Measurements from ENCODE around the gene FAM180B. TPM values are rescaled to one million over a fixed set of nuclear protein-coding genes. Genes with fewer than 3 reads are reported as not detected.

Gene FAM180B
- under 1 TPM in 1 of 2 donors, not detected in 1; 0.66 TPM for total RNA-seq

DNA sequence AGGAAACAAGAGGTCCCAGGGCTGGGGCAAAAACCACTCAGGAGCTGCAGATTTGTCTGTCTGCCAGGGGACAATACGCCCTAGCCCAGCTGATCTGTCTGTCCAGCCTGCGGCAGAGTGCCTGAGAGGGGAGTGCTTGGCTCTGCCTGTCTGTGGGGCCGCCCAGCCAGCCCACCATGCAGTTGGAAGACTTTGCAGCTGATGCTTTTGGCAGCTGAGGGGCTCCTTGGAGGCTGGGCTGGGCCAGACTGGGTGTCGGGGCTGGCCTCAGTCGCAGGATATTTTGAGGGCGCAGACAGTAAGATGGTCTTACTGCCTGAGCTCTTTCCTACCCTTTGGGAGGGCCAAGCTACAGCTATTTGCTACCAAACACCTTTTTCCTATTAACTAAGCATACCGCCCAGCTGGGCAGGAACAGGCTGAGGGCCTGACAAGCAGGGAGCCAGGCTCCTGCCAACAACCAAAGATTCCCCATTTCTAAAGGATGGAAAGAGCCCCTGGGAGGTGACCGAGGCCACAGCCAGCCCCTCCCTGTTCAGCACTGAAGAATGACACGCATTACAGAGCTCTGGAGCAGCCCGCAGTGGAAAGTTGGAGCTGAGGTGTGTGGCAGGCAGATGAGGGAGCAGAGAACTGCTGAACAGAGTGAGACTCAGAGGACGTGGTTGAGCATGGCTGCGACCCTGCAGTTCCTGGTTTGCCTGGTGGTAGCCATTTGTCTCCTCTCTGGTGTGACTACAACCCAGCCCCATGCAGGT lies at the start of gene FAM180B:
TSS of gene FAM180B (plus strand) at position 581 of the 758 bp plus-strand sequence. CDS start at position 672, 91 bp downstream.
- Histone ChIP-seq H3K27me3 (peaks cover 0 to 10% of the 10 kb centered on the region in 2 donors), H3K36me3 (replicated peaks in 1 of 2; ENCODE audit: insufficient read depth in 1 of 2, low read depth in 2 of 2) (peaks cover 12 to 24% of the 10 kb centered on the region in 2 donors), H3K4me1 (no peaks in the 10 kb centered on the region), H3K9me3 (no peaks in the 10 kb centered on the region), H3K27ac (no peak within 1 kb of the TSS), H3K4me3 (no peak within 1 kb of the TSS)
- WGBS, 2 donors = 58 to 66% methylated on average over 7 to 11 of the region's 12 CpGs
- TF ChIP-seq, protein P1, sequence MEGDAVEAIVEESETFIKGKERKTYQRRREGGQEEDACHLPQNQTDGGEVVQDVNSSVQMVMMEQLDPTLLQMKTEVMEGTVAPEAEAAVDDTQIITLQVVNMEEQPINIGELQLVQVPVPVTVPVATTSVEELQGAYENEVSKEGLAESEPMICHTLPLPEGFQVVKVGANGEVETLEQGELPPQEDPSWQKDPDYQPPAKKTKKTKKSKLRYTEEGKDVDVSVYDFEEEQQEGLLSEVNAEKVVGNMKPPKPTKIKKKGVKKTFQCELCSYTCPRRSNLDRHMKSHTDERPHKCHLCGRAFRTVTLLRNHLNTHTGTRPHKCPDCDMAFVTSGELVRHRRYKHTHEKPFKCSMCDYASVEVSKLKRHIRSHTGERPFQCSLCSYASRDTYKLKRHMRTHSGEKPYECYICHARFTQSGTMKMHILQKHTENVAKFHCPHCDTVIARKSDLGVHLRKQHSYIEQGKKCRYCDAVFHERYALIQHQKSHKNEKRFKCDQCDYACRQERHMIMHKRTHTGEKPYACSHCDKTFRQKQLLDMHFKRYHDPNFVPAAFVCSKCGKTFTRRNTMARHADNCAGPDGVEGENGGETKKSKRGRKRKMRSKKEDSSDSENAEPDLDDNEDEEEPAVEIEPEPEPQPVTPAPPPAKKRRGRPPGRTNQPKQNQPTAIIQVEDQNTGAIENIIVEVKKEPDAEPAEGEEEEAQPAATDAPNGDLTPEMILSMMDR (IDR thresholded peaks at IDR 0.05) = no peak
- TF ChIP-seq POLR2A (IDR thresholded peaks at IDR 0.05) = no peak
- no peak for ATAC-seq
- no peak for DNase-seq
- intact Hi-C loops (cut with DNase I) = no loop called here

- ATAC-seq = no peak
- no peak for TF ChIP-seq POLR2A (IDR thresholded peaks at IDR 0.05)
- TF ChIP-seq, protein P1 (IDR thresholded peaks at IDR 0.05) = no peak
- intact Hi-C loops (cut with DNase I) = no loop called here
- H3K27ac ChIP-seq = no peak overlapping the region
- H3K4me1 ChIP-seq = peaks cover 37% of the 10 kb centered on the region
- DNase-seq = no peak
- H3K36me3 ChIP-seq (replicated peaks in 1 of 2; ENCODE audit: insufficient read depth in 1 of 2, low read depth in 2 of 2) = no peaks in the 10 kb centered on the region
- H3K4me3 ChIP-seq = no peak overlapping the region
- WGBS, 2 donors = 78 to 86% methylated on average over 3 of the region's 3 CpGs
- H3K9me3 ChIP-seq = no peaks in the 10 kb centered on the region
- no peaks in the 10 kb centered on the region for H3K27me3 ChIP-seq
Measured at GRCh38 chr11:47536915-47537314, 49.6 kb upstream of the FAM180B start.

DNA sequence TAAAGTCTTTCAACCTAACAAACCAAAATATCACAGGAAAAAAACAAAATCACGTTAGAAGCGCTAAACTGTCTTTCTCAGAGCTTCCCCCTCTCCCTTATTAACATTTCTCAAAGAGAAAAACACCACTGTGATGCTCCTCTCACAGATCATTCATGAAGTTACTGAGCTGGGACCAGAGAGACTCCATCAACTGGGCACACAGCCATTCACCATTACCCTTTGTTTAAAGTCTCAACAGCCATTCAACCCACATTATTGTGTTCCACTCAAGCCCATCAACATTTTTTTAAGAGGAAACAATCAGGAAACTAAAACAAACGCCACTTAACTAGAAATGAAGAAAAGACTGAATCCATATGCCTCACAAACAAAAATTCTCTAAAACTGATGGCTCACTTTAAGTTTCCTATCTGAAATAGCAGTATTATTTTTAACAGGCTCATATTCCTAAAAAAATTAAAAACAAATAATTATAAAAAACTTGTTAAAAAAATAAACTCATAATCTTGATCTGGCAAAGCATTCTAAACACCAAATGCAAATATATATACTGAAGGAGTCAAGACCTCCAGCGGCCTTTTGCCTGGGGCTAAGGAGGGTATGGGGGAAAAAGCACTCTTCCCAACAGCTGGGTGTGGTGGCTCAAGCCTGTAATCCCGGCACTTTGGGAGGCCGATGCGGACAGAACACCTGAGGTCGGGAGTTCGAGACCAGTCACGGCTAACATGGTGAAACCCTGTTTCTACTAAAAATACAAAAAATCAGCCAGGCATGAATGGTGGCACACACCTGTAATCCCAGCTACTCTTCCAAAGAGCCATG lies 47.5 kb upstream of the FAM180B start:
- 59 to 75% methylated on average over 10 of the region's 10 CpGs for WGBS, 2 donors
- H3K36me3 ChIP-seq (replicated peaks in 1 of 2; ENCODE audit: insufficient read depth in 1 of 2, low read depth in 2 of 2) = no peaks in the 10 kb centered on the region
- H3K27me3 ChIP-seq = no peaks in the 10 kb centered on the region
- no peak for DNase-seq
- peaks cover 37% of the 10 kb centered on the region for H3K4me1 ChIP-seq
- no peaks in the 10 kb centered on the region for H3K9me3 ChIP-seq
- H3K27ac ChIP-seq = peak overlapping the region in 1 of 4 donors; percentile 48
- TF ChIP-seq, protein P1 (IDR thresholded peaks at IDR 0.05) = no peak
- TF ChIP-seq POLR2A (IDR thresholded peaks at IDR 0.05) = no peak
- no peak for ATAC-seq
- intact Hi-C loops (cut with DNase I) = no loop called here
- no peak overlapping the region for H3K4me3 ChIP-seq

- peak overlapping the region in 1 of 4 donors; percentile 48 for H3K27ac ChIP-seq
- WGBS, 2 donors = 4 to 22% methylated on average over 2 of the region's 2 CpGs
- ATAC-seq = peak; percentile 65
- TF ChIP-seq POLR2A (IDR thresholded peaks at IDR 0.05) = no peak
- TF ChIP-seq, protein P1 (IDR thresholded peaks at IDR 0.05) = peak in 1 of 7 experiments; percentile 7
- DNase-seq = peak; percentile 28 to 57 (median 46)
- H3K27me3 ChIP-seq = no peaks in the 10 kb centered on the region
- peaks cover 41% of the 10 kb centered on the region for H3K4me1 ChIP-seq
- no peaks in the 10 kb centered on the region for H3K36me3 ChIP-seq (replicated peaks in 1 of 2; ENCODE audit: insufficient read depth in 1 of 2, low read depth in 2 of 2)
- no peak overlapping the region for H3K4me3 ChIP-seq
- no peaks in the 10 kb centered on the region for H3K9me3 ChIP-seq
- intact Hi-C loops (cut with DNase I) = no loop called here
Measured at GRCh38 chr11:47539681-47540039, 46.8 kb upstream of the FAM180B start.

Data from body of pancreas (tissue), 4 donors.